SU-DHL-6 (cell line): ENCODE results near the gene PRKAR1B.
"Not testable (repeated sequence)": the region's sequence is repeated elsewhere in the genome, so short reads cannot be mapped to it uniquely, and the experiment has no call there.

Experiments used
- H2AFZ ChIP-seq: fragments of 200-600 bp; sonication (generic); 2 replicates; pipeline ENCODE4 v1.6.1; 2014; ENCODE audit warnings: low read depth, mild to moderate bottlenecking, moderate library complexity, mixed read lengths, antibody characterized with exemption, low read length; ENCODE audit not compliant: severe bottlenecking
- H3F3A ChIP-seq: fragments of 200-600 bp; shearing (Covaris generic); 2 replicates; pipeline ENCODE4 v1.6.0; 2016; ENCODE audit warnings: antibody characterized with exemption, mild to moderate bottlenecking; ENCODE audit not compliant: insufficient read depth
- H3K27ac ChIP-seq: fragments of 200-600 bp; sonication (generic); 2 replicates; pipeline ENCODE4 v1.5.1; 2016; ENCODE audit warnings: low read depth, mild to moderate bottlenecking, low read length, moderate library complexity, mixed read lengths
- H3K27me3 ChIP-seq: fragments of 200-600 bp; sonication (generic), shearing (Covaris generic); 2 replicates; pipeline ENCODE4 v1.6.0; 2014; ENCODE audit warnings: mild to moderate bottlenecking, low read length
- H3K36me3 ChIP-seq: fragments of 200-600 bp; sonication (generic); 2 replicates; pipeline ENCODE4 v1.6.1; 2014; ENCODE audit warnings: mild to moderate bottlenecking, low read length, mixed read lengths
- H3K4me2 ChIP-seq: fragments of 300-600, 200-600 bp; shearing (Covaris generic), sonication (generic); 2 replicates; pipeline ENCODE4 v1.6.0; 2014; ENCODE audit warnings: low read length, low read depth, mild to moderate bottlenecking; ENCODE audit not compliant: poor library complexity, severe bottlenecking
- H3K4me3 ChIP-seq: fragments of 200-600 bp; sonication (generic); 2 replicates; pipeline ENCODE4 v1.5.1; 2014; ENCODE audit warnings: antibody characterized with exemption, low read length, mild to moderate bottlenecking, mixed read lengths; ENCODE audit not compliant: insufficient read depth, poor library complexity, severe bottlenecking
- H3K79me2 ChIP-seq: fragments of 200-600 bp; sonication (generic); 2 replicates; pipeline ENCODE4 v1.6.1; 2014; ENCODE audit warnings: mild to moderate bottlenecking, low read length, moderate library complexity; ENCODE audit not compliant: insufficient read depth
- H3K9ac ChIP-seq: fragments of 200-600 bp; sonication (generic); 2 replicates; pipeline ENCODE4 v1.7.0; 2014; ENCODE audit warnings: mild to moderate bottlenecking, low read length
- H3K9me2 ChIP-seq: fragments of 200-600 bp; sonication (generic); replicated peaks from 2 replicates; pipeline ENCODE4 v1.6.1; 2014; ENCODE audit warnings: low read length; ENCODE audit not compliant: insufficient read depth
- H3K9me3 ChIP-seq: fragments of 200-600 bp; sonication (generic); 2 replicates; pipeline ENCODE4 v1.6.1; 2014; ENCODE audit warnings: low read length, mixed read lengths; ENCODE audit not compliant: insufficient read depth
- H4K20me1 ChIP-seq: fragments of 200-600 bp; sonication (generic); 2 replicates; pipeline ENCODE4 v1.6.1; 2014; ENCODE audit warnings: low read depth, mild to moderate bottlenecking, antibody characterized with exemption, low read length, moderate library complexity, mixed read lengths
- EZH2phosphoT487 ChIP-seq: fragments of 200-600 bp; sonication (generic), shearing (Covaris generic); conservative IDR thresholded peaks from 2 replicates; pipeline ENCODE4 v1.6.1; 2018; ENCODE audit warnings: mild to moderate bottlenecking, antibody characterized with exemption, low read length, moderate library complexity, mixed read lengths
- TF ChIP-seq, protein P1 (sequence below): fragments of 200-600 bp; sonication (generic); IDR thresholded peaks from one replicate; pipeline ENCODE4 v1.5.1; 2017; ENCODE audit warnings: antibody characterized with exemption, mild to moderate bottlenecking, low read length, moderate library complexity; ENCODE audit not compliant: insufficient read depth, poor library complexity, severe bottlenecking

The PRKAR1B gene

DNA sequence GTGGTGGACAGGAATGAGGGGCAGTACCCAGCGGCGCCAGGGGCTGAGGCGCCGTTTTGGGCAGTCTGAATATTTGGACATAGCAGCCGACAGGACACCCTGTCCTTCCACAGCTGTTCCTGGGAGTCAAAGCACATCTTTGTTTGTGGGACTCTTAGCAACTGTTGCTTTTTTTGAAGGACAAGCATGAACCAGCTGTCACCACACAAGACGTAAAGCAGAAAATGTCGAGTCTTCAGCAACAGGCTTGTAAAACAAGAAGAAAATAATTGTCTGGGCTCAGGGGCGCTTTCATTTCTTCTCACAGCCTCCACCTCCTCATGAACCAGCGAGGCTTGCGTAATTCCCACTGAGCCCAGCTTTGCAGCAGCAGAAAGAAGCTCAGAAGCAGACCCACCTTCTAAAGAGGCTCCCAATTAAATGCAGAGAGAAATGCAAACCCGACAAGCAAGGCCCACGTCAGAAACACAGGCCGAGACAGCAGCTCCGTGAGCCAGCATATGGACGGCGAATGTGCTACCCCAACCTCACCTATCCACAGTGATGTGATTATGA is 69.4 kb downstream of the PRKAR1B start:
- no peaks in the 10 kb centered on the region for H4K20me1 ChIP-seq
- H3K4me3 ChIP-seq = no peak overlapping the region
- H3K9me3 ChIP-seq = peaks cover 4% of the 10 kb centered on the region; the same call in 1 of the 2 replicates
- H3K4me2 ChIP-seq = no peak overlapping the region
- no peaks in the 10 kb centered on the region for H3K36me3 ChIP-seq
- H3K27ac ChIP-seq = no peak overlapping the region
- H3K27me3 ChIP-seq = no peaks in the 10 kb centered on the region
- no peaks in the 10 kb centered on the region for H3F3A ChIP-seq
- TF ChIP-seq, protein P1, sequence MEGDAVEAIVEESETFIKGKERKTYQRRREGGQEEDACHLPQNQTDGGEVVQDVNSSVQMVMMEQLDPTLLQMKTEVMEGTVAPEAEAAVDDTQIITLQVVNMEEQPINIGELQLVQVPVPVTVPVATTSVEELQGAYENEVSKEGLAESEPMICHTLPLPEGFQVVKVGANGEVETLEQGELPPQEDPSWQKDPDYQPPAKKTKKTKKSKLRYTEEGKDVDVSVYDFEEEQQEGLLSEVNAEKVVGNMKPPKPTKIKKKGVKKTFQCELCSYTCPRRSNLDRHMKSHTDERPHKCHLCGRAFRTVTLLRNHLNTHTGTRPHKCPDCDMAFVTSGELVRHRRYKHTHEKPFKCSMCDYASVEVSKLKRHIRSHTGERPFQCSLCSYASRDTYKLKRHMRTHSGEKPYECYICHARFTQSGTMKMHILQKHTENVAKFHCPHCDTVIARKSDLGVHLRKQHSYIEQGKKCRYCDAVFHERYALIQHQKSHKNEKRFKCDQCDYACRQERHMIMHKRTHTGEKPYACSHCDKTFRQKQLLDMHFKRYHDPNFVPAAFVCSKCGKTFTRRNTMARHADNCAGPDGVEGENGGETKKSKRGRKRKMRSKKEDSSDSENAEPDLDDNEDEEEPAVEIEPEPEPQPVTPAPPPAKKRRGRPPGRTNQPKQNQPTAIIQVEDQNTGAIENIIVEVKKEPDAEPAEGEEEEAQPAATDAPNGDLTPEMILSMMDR = no peak
- no peak for TF ChIP-seq EZH2phosphoT487
- no peak overlapping the region for H3K9ac ChIP-seq
- no peak overlapping the region for H2AFZ ChIP-seq
- H3K79me2 ChIP-seq = no peaks in the 10 kb centered on the region
- H3K9me2 ChIP-seq = no peaks in the 10 kb centered on the region

DNA sequence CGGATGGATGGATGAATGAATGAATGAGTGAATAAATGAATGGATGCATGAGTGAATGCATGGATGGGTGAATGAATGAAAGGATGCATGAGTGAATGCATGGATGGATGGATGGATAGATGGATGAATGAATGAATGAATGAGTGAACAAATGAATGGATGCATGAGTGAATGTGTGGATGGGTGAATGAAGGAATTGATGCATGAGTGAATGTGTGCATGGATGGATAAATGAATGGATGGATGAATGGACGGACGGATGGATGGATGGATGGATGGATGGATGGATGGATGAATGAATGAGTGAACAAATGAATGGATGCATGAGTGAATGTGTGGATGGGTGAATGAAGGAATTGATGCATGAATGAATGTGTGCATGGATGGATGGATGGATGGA is 70.1 kb downstream of the PRKAR1B start:
- not testable (repeated sequence) for H3K9me2 ChIP-seq, H3K9me3 ChIP-seq, H3K9ac ChIP-seq, H3K27me3 ChIP-seq, H4K20me1 ChIP-seq, H3F3A ChIP-seq, H3K36me3 ChIP-seq, H3K4me3 ChIP-seq, H3K4me2 ChIP-seq, H3K79me2 ChIP-seq, H2AFZ ChIP-seq, H3K27ac ChIP-seq

DNA sequence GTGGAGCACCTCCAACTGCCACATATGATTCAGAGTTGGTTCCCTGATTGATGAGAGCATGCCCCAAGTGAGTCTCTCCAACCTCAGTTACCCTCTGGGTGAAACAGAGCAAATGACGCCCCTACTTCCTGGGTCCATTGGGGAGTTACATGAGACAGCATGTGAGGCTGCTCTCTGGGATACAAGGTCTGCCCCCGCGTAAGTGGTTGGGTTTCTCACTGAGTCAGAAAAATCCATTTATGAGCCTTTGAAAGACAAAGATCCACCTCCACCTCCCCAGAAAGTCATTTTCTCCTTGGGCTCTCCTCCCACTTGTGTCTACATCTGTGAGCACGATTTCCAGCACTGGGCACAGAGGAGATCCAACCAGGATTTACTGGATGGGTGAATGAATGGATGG is 71.3 kb downstream of the PRKAR1B start:
- no peaks in the 10 kb centered on the region for H4K20me1 ChIP-seq
- no peak overlapping the region for H3K27ac ChIP-seq
- H3K4me2 ChIP-seq = no peak overlapping the region
- H3K9me2 ChIP-seq = no peaks in the 10 kb centered on the region
- H2AFZ ChIP-seq = no peak overlapping the region
- H3K36me3 ChIP-seq = no peaks in the 10 kb centered on the region
- no peaks in the 10 kb centered on the region for H3F3A ChIP-seq
- H3K9me3 ChIP-seq = peaks cover 7% of the 10 kb centered on the region; the same call in 1 of the 2 replicates
- H3K4me3 ChIP-seq = no peak overlapping the region
- TF ChIP-seq EZH2phosphoT487 = no peak
- TF ChIP-seq, protein P1 = no peak
- no peak overlapping the region for H3K9ac ChIP-seq
- no peaks in the 10 kb centered on the region for H3K27me3 ChIP-seq
- no peaks in the 10 kb centered on the region for H3K79me2 ChIP-seq

DNA sequence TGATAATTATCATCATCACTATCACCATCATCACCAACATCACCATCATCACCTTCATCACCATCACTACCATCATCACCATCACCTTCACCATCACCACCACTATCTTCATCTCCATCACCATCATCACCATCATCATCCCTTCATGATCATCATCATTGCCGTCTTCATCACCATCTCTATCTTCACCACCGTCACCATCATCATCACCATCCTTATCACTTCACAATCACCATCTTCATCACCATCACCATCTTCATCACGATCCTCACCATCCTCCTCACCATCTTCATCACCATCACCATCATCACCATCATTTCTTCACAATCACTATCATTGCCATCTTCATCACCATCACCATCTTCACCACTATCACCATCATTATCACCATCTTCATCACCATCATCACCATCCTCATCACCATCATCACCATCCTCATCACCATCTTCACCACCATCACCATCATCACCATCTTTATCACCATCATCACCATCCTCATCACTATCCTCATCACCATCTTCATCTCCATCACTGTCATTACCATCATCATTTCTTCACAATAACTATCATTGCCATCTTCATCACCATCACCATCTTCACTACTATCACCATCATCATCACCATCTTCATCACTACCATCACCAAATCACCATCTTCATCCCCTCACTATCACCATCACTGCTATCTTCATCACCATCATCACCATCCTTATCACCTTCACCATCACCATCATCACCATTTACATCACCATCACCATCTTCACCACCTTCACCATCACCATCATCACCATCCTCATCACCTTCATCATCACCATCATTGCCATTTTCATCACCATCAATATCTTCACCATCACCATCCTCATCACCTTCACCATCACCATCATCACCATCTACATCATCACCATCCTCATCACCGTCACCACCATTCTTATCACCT is 73.0 kb downstream of the PRKAR1B start:
- Histone ChIP-seq H3K9me3 (peaks cover 7% of the 10 kb centered on the region; the same call in 1 of the 2 replicates), H3K27ac (no peak overlapping the region), H3F3A (no peaks in the 10 kb centered on the region), H3K9ac (no peak overlapping the region), H3K36me3 (no peaks in the 10 kb centered on the region), H3K4me2 (no peak overlapping the region), H3K27me3 (no peaks in the 10 kb centered on the region), H4K20me1 (no peaks in the 10 kb centered on the region), H3K9me2 (no peaks in the 10 kb centered on the region), H3K79me2 (no peaks in the 10 kb centered on the region), H3K4me3 (no peak overlapping the region), H2AFZ (no peak overlapping the region)
- TF ChIP-seq EZH2phosphoT487 = no peak
- TF ChIP-seq, protein P1 = no peak
